Right lobe of liver (tissue), 6 donors: ENCODE results near the gene FGF18. TPM values are rescaled to one million over a fixed set of nuclear protein-coding genes. Genes with fewer than 3 reads are reported as not detected.

Source experiments
- ATAC-seq, 4 donors: fragments of 200-7000 bp; cut with Tn5 transposase; one replicate each; pipeline ENCODE4 v1.9.1; 2020; ENCODE audit warnings: mild to moderate bottlenecking in 4 of 4, moderate library complexity in 4 of 4
- DNase-seq, 3 donors: peaks; one replicate each; pipeline ENCODE4 v3.0.0-alpha.2; 2020
- H3K27ac ChIP-seq, 3 donors: fragments of 200-600 bp; one replicate each; pipeline ENCODE4 v1.8.0; 2022
- H3K27me3 ChIP-seq, 2 donors: fragments of 200-600 bp; one replicate each; pipeline ENCODE4 v1.8.0; 2022
- H3K36me3 ChIP-seq, 4 donors: fragments of 200-600 bp; sonication (generic) in 1 of 4; one replicate each; pipeline versions ENCODE4 v1.5.1 to v1.8.0; 2017 to 2022; ENCODE audit warnings: control low read depth in 1 of 4
- H3K4me1 ChIP-seq, 4 donors: fragments of 200-600 bp; sonication (generic) in 1 of 4; one replicate each; pipeline versions ENCODE4 v1.5.1 to v1.8.0; 2017 to 2022; ENCODE audit warnings: control low read depth in 1 of 4
- H3K4me3 ChIP-seq, 3 donors: fragments of 200-600 bp; one replicate each; pipeline ENCODE4 v1.8.0; 2022
- H3K9me3 ChIP-seq, 4 donors: fragments of 200-600 bp; sonication (generic) in 1 of 4; one replicate each; pipeline versions ENCODE4 v1.5.1 to v1.8.0; 2017 to 2022; ENCODE audit warnings: control low read depth in 1 of 4
- CTCF ChIP-seq, 4 donors: fragments of 200-600 bp in 3 of 4; fragments of 450-650 bp in 1 of 4; IDR thresholded peaks; one replicate each; pipeline versions ENCODE4 v1.5.1 to v1.8.0; 2016 to 2022; ENCODE audit warnings: antibody characterized with exemption in 4 of 4, mild to moderate bottlenecking in 2 of 4
- POLR2A ChIP-seq: fragments of 450-650 bp; IDR thresholded peaks from one replicate; pipeline ENCODE4 v1.6.1; 2017; ENCODE audit warnings: antibody characterized with exemption, mild to moderate bottlenecking
- WGBS: methylation state at CpG from one replicate; pipeline ENCODE4 v1.1.6; 2018; ENCODE audit warnings: low coverage, low lambda C conversion rate; ENCODE audit not compliant: insufficient coverage; ENCODE audit errors: missing lambda C conversion rate; 5-methylcytosine and 5-hydroxymethylcytosine counted together
- intact Hi-C, 2 donors: fragments of 100-400 bp; cut with DNase I; formaldehyde crosslinking; loops; one replicate each; pipeline versions ENCODE4 v1.11.2 to v1.14.1; 2022
- total RNA-seq, 6 experiments: library from RNA; depleted of rRNA in 2 of 6; stranded (reverse); fragments of >200 nt in 2 of 6; fragmentation: NEBNext Ultra II Directional in 3 of 6; extraction: Animal tissue kit (Norgen Biotek cat#: 25700) in 3 of 6; gene quantifications; one replicate each; pipeline versions ENCODE4 v1.1.0 to v1.2.4, GENCODE V29; 2016 to 2023
- donor health status: DM: no; HTN: yes; CAD: no.
- donor health status: DM: no; HTN: no; CAD: no.
- donor health status: DM: no; HTN: no; CAD: no.
- donor health status: DM: no; HTN: yes; CAD: no.
- donor health status: DM: no; HTN: yes; CAD: no.

FGF18 gene
- total RNA-seq, 6 experiments from 2014 or later: 0.12 TPM; not detected in 5

GRCh38 chr5:171467107-171467506 is 47.7 kb downstream of the FGF18 start:
- intact Hi-C loops: no loop called here
- H3K27ac ChIP-seq: no peak overlapping the region
- WGBS: 78% methylated on average over 5 of the region's 12 CpGs
- DNase-seq: no peak
- no peak for ATAC-seq
- no peaks in the 10 kb centered on the region for H3K27me3 ChIP-seq
- H3K9me3 ChIP-seq: no peaks in the 10 kb centered on the region
- H3K36me3 ChIP-seq: no peaks in the 10 kb centered on the region
- no peak overlapping the region for H3K4me3 ChIP-seq
- TF ChIP-seq POLR2A (no peak), CTCF (IDR thresholded peaks at IDR 0.05) (no peak)
- no peaks in the 10 kb centered on the region for H3K4me1 ChIP-seq

- Histone ChIP-seq H3K4me1 (no peaks in the 10 kb centered on the region), H3K4me3 (no peak overlapping the region), H3K9me3 (no peaks in the 10 kb centered on the region), H3K27ac (no peak overlapping the region), H3K27me3 (no peaks in the 10 kb centered on the region), H3K36me3 (no peaks in the 10 kb centered on the region)
- WGBS: 40% methylated on average over 4 of the region's 4 CpGs
- intact Hi-C loops: no loop called here
- ATAC-seq (no peak), DNase-seq (no peak)
- TF ChIP-seq POLR2A: no peak
- no peak for TF ChIP-seq CTCF (IDR thresholded peaks at IDR 0.05)
Observed at GRCh38 chr5:171469326-171469725, 49.9 kb downstream of the FGF18 start.

GRCh38 chr5:171470420-171470819 is 51.0 kb downstream of the FGF18 start:
- Histone ChIP-seq H3K4me1 (no peaks in the 10 kb centered on the region), H3K27ac (no peak overlapping the region), H3K27me3 (no peaks in the 10 kb centered on the region), H3K36me3 (no peaks in the 10 kb centered on the region), H3K9me3 (no peaks in the 10 kb centered on the region), H3K4me3 (no peak overlapping the region)
- intact Hi-C loops: no loop called here
- DNase-seq: peak in 1 of 3 donors; percentile 25
- 85% methylated on average over 13 of the region's 15 CpGs for WGBS
- TF ChIP-seq POLR2A (no peak), CTCF (IDR thresholded peaks at IDR 0.05) (no peak)
- no peak for ATAC-seq

- no peaks in the 10 kb centered on the region for H3K4me1 ChIP-seq
- DNase-seq (no peak), ATAC-seq (no peak)
- no peaks in the 10 kb centered on the region for H3K9me3 ChIP-seq
- H3K36me3 ChIP-seq: no peaks in the 10 kb centered on the region
- H3K4me3 ChIP-seq: no peak overlapping the region
- intact Hi-C loops: no loop called here
- no peak for TF ChIP-seq POLR2A
- no peak for TF ChIP-seq CTCF (IDR thresholded peaks at IDR 0.05)
- H3K27ac ChIP-seq: no peak overlapping the region
- no peaks in the 10 kb centered on the region for H3K27me3 ChIP-seq
- 79% methylated on average over 6 of the region's 16 CpGs for WGBS
Observed at GRCh38 chr5:171474230-171474813, 54.9 kb downstream of the FGF18 start.

GRCh38 chr5:171475596-171475995 is 56.1 kb downstream of the FGF18 start:
- intact Hi-C loops: no loop called here
- no peak for DNase-seq
- ATAC-seq: no peak
- Histone ChIP-seq H3K9me3 (no peaks in the 10 kb centered on the region), H3K27me3 (no peaks in the 10 kb centered on the region), H3K36me3 (no peaks in the 10 kb centered on the region), H3K4me1 (no peaks in the 10 kb centered on the region), H3K4me3 (no peak overlapping the region), H3K27ac (no peak overlapping the region)
- TF ChIP-seq CTCF (IDR thresholded peaks at IDR 0.05) (no peak), POLR2A (no peak)
